HUES64 (cell line): ENCODE measurements around the gene CASP6.

Experiments used
- H3K27ac ChIP-seq: 2 replicates; pipeline ENCODE4 v1.7.0; 2013; ENCODE audit warnings: low read depth, low read length, inconsistent platforms
- H3K27me3 ChIP-seq: 2 replicates; pipeline ENCODE4 v1.6.1; 2013; ENCODE audit warnings: mild to moderate bottlenecking, low read length; ENCODE audit not compliant: insufficient read depth
- H3K36me3 ChIP-seq: 2 replicates; pipeline ENCODE4 v1.6.1; 2013; ENCODE audit warnings: mild to moderate bottlenecking, low read length; ENCODE audit not compliant: insufficient read depth
- H3K4me1 ChIP-seq: 2 replicates; pipeline ENCODE4 v1.6.1; 2013; ENCODE audit warnings: mild to moderate bottlenecking, low read length, moderate library complexity; ENCODE audit not compliant: insufficient read depth
- H3K4me3 ChIP-seq: 2 replicates; pipeline ENCODE4 v1.5.1; 2013; ENCODE audit warnings: mild to moderate bottlenecking, low read length, moderate library complexity
- H3K9ac ChIP-seq: 2 replicates; pipeline ENCODE4 v1.6.1; 2013; ENCODE audit warnings: mild to moderate bottlenecking, low read depth, low read length
- H3K9me3 ChIP-seq: 2 replicates; pipeline ENCODE4 v1.6.1; 2013; ENCODE audit warnings: low read depth, low read length; ENCODE audit not compliant: insufficient read depth
- WGBS: fragments of 150-250, 120-280 bp; methylation state at CpG from one replicate; pipeline ENCODE4 v1.1.7; 2013; ENCODE audit warnings: missing lambda C conversion rate; 5-methylcytosine and 5-hydroxymethylcytosine counted together

CASP6 gene

DNA sequence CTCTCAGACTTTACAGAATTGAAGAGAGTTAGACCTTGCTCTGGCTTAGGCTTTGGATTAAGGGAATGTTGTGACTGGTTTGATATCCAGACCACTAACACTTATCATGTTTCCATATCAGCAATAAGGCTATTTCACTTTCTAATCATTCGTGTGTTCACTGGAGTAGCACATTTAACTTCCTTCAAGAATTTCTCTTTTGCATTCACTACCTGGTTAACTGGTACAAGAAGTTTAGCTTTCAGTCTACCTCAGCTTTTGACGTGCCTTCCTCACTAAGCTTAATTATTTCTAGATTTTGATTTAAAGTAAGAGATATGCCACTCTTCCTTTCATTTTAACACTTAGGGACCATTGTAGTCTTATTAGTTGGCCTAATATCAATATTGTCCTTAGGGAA is 62.6 kb downstream of the CASP6 start:
- H3K9ac ChIP-seq, result no peak overlapping the region
- no peaks in the 10 kb centered on the region for H3K36me3 ChIP-seq
- no peaks in the 10 kb centered on the region for H3K27me3 ChIP-seq
- WGBS, result 90% methylated on average over 2 of the region's 2 CpGs
- H3K4me1 ChIP-seq, result peaks cover 11% of the 10 kb centered on the region; the same call in 1 of the 2 replicates
- H3K27ac ChIP-seq, result no peak overlapping the region
- no peaks in the 10 kb centered on the region for H3K9me3 ChIP-seq
- no peak overlapping the region for H3K4me3 ChIP-seq
